CD4-positive, alpha-beta T cell treated with Interleukin-1 beta for 1 hour (primary cell): ENCODE measurements around the gene PGAM4.
"Not testable (repeated sequence)": the region's sequence is repeated elsewhere in the genome, so short reads cannot be mapped to it uniquely, and the experiment has no call there.

ENCODE experiments used
- DNase-seq, 2 donors: peaks; one replicate each; pipeline ENCODE4 v3.0.0-alpha.2; 2020 to 2022

The PGAM4 gene

DNA sequence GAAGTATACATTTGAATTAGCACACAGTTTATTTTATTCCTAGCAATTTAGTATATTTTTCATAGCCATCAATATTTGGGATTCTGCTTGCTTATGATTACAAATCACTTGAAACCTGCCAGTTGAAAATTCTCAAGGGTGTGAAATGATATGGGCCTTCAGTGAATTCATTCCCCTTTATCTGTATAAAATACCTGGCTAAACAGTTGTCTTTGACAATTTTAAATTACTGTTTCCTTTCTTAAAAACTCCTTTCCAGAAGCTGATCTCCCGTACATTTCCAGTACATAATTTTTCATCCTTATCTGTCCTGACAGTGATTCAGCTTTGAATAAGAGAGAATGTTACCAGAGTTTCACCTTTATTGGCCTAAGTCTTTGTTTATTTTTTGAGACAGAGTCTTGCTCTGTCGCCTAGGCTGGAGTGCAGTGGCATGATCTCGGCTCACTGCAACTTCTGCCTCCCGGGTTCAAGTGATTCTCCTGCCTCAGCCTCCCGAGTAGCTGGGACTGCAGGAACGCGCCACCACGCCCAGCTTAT lies 45.0 kb downstream of the PGAM4 start:
- DNase-seq: no peak

DNA sequence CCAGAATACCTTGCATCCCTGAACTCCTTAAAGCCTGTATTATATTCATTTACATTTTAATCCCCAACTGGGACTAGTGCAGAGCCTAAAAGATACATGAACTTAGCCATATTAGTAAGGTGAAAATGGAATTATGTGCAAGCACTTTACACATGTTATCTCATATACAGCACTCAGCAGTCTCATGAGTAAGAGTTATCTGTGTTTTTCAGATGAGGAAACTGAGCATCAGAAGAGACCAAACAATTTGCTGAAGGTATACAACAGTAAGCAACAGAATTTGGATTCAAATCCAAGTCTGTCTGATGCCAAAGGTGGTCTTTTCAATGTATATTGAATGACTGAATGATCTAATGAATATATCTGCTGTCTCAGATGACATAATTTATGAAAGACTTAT lies 46.7 kb downstream of the PGAM4 start:
- no peak for DNase-seq

DNA sequence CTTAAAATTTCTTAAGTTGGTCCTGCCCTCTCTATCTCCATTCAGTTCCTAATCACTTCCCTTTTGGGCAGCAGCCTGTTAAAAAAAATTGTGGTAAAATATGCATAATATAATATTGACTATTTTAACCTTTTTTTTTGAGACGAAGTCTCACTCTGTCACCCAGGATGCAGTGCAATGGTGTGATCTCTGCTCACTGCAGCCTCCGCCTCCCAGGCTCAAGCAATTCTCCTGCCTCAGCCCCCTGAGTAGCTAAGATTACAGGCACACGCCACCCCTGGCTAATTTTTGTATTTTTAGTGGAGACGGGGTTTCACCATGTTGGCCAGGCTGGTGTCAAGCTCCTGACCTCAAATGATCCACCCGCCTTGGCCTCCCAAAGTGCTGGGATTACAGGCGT lies 50.1 kb downstream of the PGAM4 start:
- not testable (repeated sequence) for DNase-seq

DNA sequence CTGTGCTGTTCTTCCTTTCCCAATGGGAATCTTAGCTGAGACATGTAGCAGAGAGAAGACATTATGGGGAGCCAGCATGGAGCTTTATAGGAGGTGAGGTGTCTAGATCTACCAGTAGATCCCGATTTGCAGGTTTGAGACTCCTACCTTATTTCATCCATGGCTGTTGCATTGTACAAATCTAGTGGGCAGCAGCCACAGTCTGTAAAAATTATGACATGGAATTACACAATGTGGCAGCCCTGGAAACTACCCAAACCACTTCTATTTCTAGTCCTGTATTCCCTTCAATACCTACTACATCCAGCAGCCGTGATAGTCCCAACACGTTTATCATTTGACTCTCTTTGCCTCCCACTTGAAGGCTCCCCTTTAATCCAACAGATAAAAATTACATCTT lies 50.9 kb downstream of the PGAM4 start:
- no peak for DNase-seq
